Colonic mucosa (tissue), 4 donors: ENCODE results near the gene PANK4. TPM values are rescaled to one million over a fixed set of nuclear protein-coding genes. Genes with fewer than 3 reads are reported as not detected.
"Not testable (repeated sequence)": the region's sequence is repeated elsewhere in the genome, so short reads cannot be mapped to it uniquely, and the experiment has no call there.

Experiments used
- DNase-seq: peaks from one replicate; pipeline ENCODE4 v3.0.0-alpha.2; 2020
- H3K27ac ChIP-seq: fragments of 200-600 bp; one replicate; pipeline ENCODE4 v1.8.0; 2021
- H3K27me3 ChIP-seq: fragments of 200-600 bp; one replicate; pipeline ENCODE4 v1.8.0; 2021
- H3K36me3 ChIP-seq: fragments of 200-600 bp; one replicate; pipeline ENCODE4 v1.8.0; 2021
- H3K4me1 ChIP-seq: fragments of 200-600 bp; one replicate; pipeline ENCODE4 v1.8.0; 2021; ENCODE audit warnings: mild to moderate bottlenecking
- H3K4me3 ChIP-seq: fragments of 200-600 bp; one replicate; pipeline ENCODE4 v1.8.0; 2021
- H3K9ac ChIP-seq, 2 donors: one replicate each; pipeline ENCODE4 v1.7.0; 2013; ENCODE audit warnings: control low read depth in 2 of 2, low read depth in 2 of 2, low read length in 2 of 2
- H3K9me3 ChIP-seq: fragments of 200-600 bp; one replicate; pipeline ENCODE4 v1.8.0; 2021
- intact Hi-C: fragments of 100-400 bp; cut with DNase I; formaldehyde crosslinking; loops from one replicate; pipeline ENCODE4 v1.14.1; 2022
- total RNA-seq, 2 donors: library from RNA; stranded (reverse); fragmentation: NEBNext Ultra II Directional in 1 of 2; extraction: Animal tissue kit (Norgen Biotek cat#: 25700) in 1 of 2; gene quantifications; one replicate each; pipeline ENCODE4 v1.2.1, GENCODE V29; 2021
- TF ChIP-seq, protein P1 (sequence below): fragments of 200-600 bp; IDR thresholded peaks from one replicate; pipeline ENCODE4 v1.8.0; 2022; ENCODE audit warnings: antibody characterized with exemption, mild to moderate bottlenecking
- donor health status: healthy.
- donor health status: DM: no; HTN: no; CAD: no.
- donor health status: DM: no; HTN: no; CAD: no.

Gene PANK4
- total RNA-seq, result 10 to 100 TPM; 27.0 to 42.0 TPM

DNA sequence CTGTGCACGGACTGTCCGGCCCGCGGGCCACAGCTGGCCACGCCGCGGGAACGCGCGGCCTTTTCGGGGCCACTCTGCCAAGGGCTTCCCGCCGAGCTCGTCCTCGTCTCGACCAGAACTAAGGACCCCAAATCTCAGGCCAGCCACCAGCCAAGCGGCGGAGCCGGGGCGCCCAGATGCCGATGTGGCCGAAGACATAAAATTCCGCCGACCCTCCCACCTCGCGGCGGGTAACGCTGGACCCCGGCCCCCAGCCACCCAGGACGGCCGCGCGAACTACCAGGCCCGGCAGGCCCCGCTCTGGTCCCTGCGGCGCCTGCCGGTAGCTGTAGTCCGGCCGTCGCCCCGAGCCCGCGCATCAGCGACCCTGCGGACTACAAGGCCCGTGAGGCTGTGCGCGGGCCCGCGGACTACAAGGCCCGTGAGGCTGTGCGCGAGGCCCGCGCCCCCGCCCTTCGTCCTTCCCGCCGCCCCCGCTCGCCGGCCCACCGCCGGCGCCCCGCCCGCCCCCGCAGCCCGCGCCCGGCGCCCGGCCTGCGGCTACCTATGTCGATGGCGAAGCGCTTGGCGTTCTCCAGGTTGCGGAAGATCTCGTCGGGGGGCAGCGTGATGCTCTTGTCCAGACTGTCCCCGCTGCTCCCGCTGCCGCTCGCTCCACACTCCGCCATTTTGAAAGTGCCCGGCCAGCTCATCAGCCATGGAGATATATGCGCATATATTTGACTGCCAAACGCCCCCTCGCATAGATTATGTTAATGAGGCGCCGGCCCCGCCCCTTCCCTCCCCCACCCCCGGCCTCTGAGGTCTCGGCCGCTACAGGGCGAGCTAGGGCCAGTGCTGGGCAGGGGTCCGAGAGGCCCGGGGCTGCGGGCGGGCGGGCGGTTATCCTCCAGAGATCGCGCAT lies at the start of gene PANK4:
Gene PANK4, minus strand, starts transcription at position 677 of the 904 bp plus-strand sequence. Its CDS starts 9 bp downstream, at position 668.
- peak; percentile 93 for DNase-seq
- Histone ChIP-seq H3K27me3 (peaks cover 15% of the 10 kb centered on the region), H3K9ac (peak within 1 kb of the TSS; percentile 56 to 76), H3K4me3 (peak within 1 kb of the TSS; percentile 98), H3K9me3 (no peaks in the 10 kb centered on the region), H3K36me3 (peaks cover 1% of the 10 kb centered on the region), H3K4me1 (peaks cover 11% of the 10 kb centered on the region), H3K27ac (peak within 1 kb of the TSS; percentile 44)
- TF ChIP-seq, protein P1, sequence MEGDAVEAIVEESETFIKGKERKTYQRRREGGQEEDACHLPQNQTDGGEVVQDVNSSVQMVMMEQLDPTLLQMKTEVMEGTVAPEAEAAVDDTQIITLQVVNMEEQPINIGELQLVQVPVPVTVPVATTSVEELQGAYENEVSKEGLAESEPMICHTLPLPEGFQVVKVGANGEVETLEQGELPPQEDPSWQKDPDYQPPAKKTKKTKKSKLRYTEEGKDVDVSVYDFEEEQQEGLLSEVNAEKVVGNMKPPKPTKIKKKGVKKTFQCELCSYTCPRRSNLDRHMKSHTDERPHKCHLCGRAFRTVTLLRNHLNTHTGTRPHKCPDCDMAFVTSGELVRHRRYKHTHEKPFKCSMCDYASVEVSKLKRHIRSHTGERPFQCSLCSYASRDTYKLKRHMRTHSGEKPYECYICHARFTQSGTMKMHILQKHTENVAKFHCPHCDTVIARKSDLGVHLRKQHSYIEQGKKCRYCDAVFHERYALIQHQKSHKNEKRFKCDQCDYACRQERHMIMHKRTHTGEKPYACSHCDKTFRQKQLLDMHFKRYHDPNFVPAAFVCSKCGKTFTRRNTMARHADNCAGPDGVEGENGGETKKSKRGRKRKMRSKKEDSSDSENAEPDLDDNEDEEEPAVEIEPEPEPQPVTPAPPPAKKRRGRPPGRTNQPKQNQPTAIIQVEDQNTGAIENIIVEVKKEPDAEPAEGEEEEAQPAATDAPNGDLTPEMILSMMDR, result no peak
- intact Hi-C loops, result no loop called here

DNA sequence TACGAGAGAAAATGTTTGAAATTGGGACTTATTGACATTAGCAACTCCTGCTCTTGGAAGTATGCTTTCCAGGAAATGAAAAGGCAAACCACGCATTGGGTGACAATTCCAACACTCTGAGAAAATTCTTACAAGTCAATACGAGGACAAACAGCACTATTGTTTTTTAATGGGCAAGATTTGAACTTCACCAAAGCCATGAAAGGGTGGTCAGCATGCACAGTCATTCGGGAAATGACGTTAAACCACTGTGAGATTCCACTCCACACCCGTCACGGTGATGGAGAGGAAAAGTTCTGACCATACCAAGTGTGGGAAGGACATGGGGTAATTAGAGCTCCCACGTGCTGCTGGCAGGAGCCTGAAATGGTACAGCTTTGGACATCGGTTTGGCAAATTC lies 48.0 kb upstream of the PANK4 start:
- no peak for DNase-seq
- no peak overlapping the region for H3K27ac ChIP-seq
- intact Hi-C loops, result no loop called here
- H3K9ac ChIP-seq, result no peak overlapping the region
- H3K4me1 ChIP-seq, result no peaks in the 10 kb centered on the region
- no peaks in the 10 kb centered on the region for H3K9me3 ChIP-seq
- TF ChIP-seq, protein P1, result no peak
- H3K4me3 ChIP-seq, result no peak overlapping the region
- no peaks in the 10 kb centered on the region for H3K27me3 ChIP-seq
- H3K36me3 ChIP-seq, result no peaks in the 10 kb centered on the region

DNA sequence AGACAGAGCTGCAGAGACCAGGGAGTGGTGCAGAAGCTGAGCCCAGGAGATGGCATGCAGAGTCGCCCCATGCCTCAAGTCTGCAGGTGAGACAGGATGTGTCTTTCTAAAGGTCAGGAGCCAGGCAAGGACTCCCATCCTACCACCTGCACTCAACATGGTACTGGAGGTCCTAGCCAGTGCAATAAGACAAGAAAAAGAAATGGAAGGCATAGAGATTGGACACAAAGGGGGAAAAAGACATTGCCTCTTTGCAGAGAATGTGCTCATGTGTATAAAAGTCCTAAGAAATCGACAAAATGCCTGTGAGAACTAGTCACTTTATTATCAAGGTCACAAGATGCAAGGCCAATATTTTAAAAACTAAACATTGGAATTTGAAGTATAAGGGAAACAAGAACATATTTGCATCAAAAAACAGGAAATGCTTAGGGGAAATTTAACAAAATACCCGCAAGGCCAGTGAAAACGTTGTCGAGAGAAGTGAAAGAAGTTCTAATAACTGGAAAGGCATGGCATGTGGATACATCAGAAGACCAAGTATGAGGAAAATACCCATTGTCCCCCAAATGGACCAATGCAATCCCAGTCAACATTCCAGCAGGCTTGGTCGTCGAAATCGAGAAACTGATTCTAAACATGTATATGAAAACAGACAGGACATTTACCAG lies 47.0 kb upstream of the PANK4 start:
- Histone ChIP-seq H3K27ac (no peak overlapping the region), H3K9me3 (no peaks in the 10 kb centered on the region), H3K4me1 (no peaks in the 10 kb centered on the region), H3K27me3 (no peaks in the 10 kb centered on the region), H3K4me3 (no peak overlapping the region), H3K9ac (no peak overlapping the region), H3K36me3 (no peaks in the 10 kb centered on the region)
- intact Hi-C loops, result no loop called here
- DNase-seq, result no peak
- TF ChIP-seq, protein P1, result no peak

DNA sequence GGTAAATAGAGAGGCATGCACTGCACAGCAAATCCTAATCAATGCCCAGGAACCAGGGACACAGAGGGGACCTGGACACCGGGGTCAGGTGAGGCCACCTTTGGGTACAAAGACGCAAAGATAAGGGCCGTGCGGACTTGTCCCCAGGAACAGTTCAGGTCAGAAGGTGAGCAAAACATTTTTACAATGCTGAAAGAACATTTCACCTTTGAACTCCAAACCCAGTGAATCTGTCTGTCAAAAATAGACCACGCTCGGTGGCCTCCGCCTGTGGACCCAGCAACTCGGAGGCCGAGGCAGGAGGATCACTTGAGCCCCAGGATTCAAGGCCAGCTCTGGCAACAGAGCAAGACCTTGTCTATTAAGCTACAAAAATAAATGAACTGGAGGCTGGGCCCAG lies 45.0 kb upstream of the PANK4 start:
- Histone ChIP-seq H3K36me3 (no peaks in the 10 kb centered on the region), H3K9ac (no peak overlapping the region), H3K27ac (no peak overlapping the region), H3K9me3 (no peaks in the 10 kb centered on the region), H3K4me3 (no peak overlapping the region), H3K4me1 (no peaks in the 10 kb centered on the region), H3K27me3 (no peaks in the 10 kb centered on the region)
- TF ChIP-seq, protein P1, result no peak
- intact Hi-C loops, result no loop called here
- DNase-seq, result no peak

DNA sequence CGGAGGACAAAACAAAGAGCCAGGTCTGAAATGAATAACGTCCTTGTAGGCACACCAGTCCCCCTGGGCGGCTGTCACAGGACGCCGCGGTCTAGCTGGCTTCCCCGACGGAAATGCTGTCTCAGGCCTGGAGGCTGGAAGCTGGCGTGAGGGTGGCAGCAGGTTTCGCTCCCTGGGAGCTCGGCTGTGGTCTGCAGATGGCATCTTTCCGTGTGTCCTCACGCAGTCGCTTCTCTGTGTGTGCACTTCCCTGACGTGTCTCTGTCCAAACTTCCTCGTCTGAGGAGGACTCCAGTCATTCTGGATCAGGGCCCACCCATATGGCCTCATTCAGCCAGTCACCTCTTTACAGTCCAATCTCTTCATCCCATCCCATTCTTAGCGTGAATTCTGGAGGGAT lies 43.9 kb upstream of the PANK4 start:
- H3K4me3 ChIP-seq, result no peak overlapping the region
- no peaks in the 10 kb centered on the region for H3K27me3 ChIP-seq
- no peak overlapping the region for H3K9ac ChIP-seq
- H3K9me3 ChIP-seq, result no peaks in the 10 kb centered on the region
- H3K4me1 ChIP-seq, result no peaks in the 10 kb centered on the region
- H3K27ac ChIP-seq, result no peak overlapping the region
- intact Hi-C loops, result no loop called here
- no peaks in the 10 kb centered on the region for H3K36me3 ChIP-seq
- no peak for DNase-seq
- TF ChIP-seq, protein P1, result no peak

DNA sequence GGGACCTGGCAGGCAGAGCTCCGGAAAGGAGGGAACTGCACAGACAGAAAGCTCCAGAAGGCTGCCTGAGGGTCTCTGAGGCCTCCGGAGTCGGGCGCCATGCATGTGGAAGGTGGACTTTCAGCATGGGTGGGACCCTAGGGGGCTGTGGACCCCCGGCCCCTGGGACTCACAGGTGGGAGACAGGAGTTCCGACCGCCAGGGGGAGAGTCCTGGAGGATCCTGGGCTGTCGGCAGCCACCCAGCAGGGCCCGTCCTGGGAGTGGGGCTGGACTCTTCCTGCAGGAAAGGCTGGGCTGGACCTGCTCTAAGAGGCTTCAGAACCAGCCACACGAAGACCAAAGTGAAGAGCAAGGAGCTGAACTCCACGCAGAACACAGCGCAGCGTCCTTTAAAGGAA lies 43.3 kb upstream of the PANK4 start:
- intact Hi-C loops, H3K27me3 ChIP-seq: not testable (repeated sequence)

More for the DNA sequence above, 43.3 kb upstream of the PANK4 start:
- H3K36me3 ChIP-seq, H3K4me3 ChIP-seq, H3K4me1 ChIP-seq, H3K9me3 ChIP-seq, H3K9ac ChIP-seq, DNase-seq, H3K27ac ChIP-seq: not testable (repeated sequence)
